NCI-H146 treated with DMSO at 0.1 percent for 48 hours (cell line): ENCODE measurements around the gene STK24.
A peak's percentile ranks its signal among the peaks of the same experiment; 100 is the strongest.
"Not testable (repeated sequence)": the region's sequence is repeated elsewhere in the genome, so short reads cannot be mapped to it uniquely, and the experiment has no call there.

ENCODE experiments used
- DNase-seq: peaks from one replicate; lab custom pipeline; 2025; ENCODE audit not compliant: unreplicated experiment; lab: John Stamatoyannopoulos, UW

STK24 gene

DNA sequence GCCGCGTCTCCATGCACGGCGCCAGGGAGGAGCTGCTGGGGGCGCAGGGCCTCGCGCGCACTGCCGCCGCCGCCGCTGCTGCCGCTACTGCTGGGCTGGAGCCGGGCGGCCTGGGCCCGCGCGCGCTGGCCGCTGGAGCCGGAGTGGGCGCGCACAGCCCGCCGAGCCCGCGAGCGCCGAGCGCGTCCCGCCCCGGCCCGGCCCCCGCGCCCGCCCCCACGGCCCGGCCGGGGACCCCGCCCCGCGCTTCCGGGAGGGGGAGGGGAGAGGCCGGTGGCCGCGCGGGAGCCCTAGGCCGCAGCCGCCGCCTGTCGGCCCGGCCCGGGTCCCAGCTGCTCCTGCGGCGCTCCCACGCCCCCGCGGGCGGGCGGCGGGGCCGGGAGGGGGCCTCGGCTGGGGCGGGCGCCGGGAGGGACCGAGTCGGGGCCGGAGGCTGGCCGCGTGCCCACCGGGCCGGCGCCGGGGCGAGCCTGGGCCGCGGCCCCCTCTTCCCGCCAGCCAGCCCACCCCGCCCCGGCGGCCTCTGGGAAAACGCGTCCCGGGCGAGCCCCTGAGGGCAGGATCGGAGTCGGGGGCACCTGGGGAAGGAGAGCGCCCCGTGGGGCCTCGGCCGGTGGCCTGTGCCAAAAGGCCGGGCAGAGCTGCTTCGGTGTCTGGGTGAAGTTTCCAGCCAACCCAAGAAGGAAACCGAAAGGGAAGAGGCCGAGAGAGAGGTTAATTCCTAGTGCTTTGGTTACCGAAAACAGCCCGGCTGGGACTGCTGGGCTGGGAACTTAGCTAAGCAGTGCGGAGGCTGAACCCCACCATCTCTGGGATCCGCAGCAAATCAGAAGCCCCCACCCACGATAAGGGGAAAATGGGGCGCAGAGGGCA is at the start of gene STK24:
STK24 (minus strand) TSS at position 145 of the 873 bp plus-strand sequence. CDS start 321 bp downstream, outside the sequence.
- peak; percentile 32 for DNase-seq

DNA sequence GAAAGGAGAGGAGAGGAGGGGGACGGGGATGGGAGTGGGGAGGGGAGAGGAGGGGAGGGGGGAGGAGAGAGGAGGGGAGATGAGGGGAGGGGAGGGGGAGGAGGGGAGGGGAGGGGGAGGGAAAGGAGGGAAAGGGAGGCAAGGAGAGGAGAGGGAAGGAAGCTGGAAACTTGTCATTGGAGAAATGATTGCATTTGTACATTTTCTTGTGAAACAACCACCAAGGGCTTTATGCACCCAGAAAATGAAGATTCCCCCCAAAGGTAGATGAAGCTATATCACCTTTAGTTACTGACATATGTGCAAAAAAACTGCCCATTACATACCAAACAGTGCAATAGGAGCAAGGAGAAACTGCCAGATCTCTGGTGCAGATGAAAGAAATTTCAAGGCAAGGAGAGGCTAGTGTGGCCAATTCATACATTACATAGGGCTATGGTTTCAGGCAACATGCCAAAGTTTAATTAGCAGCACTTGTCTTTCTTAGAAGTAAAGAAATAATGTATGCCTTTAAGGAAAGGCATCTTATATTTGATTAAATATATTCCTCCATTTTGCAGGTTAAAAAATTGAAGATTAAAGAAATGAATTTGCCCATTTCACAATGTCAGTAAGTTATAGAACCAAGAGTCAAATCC is 49.5 kb upstream of the STK24 start:
- DNase-seq = no peak

DNA sequence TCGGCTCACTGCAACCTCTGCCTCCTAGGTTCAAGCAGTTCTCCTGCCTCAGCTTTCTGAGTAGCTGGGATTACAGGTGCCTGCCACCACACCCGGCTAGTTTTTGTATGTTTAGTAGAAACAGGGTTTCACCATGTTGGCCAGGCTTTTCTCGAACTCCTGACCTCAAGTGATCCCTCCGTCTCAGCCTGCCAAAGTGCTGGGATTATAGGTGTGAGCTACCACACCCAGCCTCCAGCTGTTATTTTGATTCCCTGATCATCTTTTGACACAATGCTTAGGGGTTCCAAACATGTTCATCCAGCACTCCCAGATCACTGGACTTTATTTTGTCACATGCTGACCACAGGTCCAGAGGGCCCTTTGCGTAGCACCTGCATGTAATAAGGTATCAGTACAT is 47.7 kb upstream of the STK24 start:
- not testable (repeated sequence) for DNase-seq

DNA sequence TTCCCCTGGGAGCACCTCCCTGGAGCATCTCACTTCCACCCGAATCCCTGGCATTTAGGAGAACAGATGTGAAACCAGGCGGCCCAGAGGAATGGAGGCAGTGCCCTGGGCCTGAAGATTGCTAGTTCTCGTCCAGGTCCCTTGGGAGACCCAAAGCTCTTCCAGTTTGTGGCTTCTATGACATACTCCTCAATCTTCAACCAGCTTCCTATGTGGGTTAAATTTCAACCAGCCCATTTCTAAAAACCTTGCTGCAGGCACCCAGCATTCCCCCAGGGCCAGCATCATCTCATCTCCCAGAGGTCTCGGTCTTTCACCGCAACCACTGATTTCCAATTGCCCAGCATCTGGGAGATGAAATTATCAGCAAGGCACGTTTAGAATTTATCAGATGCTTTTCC is 46.0 kb upstream of the STK24 start:
- DNase-seq = no peak

DNA sequence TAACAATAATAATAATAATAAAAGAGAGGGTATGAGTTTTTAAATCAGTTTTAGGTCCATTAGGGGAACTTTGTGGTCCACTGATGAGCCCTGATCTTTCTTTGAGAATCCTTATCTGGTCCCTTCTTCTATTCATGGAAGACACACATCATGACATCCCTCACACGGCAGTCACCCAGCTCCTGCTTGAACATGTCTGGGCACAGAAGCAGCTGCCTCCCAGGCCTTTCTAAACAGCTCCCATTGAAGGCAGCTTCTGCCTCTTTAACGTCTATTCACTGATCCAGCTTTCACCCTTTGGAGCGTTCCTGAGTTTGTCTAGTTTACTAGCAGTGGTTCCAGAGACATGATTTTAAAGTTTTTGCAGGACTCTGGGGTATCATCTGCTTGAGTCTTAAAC is 42.6 kb upstream of the STK24 start:
- no peak for DNase-seq

DNA sequence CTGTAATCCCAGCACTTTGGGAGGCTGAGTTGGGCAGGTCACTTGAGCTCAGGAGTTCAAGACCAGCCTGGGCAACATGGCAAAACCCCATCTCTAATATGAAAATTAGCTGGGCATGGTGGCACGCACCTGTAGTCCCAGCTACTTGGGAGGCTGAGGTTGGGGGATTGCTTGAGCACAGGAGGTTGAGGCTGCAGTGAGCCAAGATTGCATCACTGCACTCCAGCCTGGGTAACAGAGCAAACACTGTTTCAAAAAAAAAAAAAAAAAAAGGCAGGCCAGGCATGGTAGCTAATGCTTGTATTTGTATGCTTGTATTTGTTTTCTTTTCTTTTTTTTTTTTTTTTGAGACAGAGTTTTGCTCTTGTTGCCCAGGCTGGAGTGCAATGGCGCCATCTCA is 38.7 kb upstream of the STK24 start:
- not testable (repeated sequence) for DNase-seq

DNA sequence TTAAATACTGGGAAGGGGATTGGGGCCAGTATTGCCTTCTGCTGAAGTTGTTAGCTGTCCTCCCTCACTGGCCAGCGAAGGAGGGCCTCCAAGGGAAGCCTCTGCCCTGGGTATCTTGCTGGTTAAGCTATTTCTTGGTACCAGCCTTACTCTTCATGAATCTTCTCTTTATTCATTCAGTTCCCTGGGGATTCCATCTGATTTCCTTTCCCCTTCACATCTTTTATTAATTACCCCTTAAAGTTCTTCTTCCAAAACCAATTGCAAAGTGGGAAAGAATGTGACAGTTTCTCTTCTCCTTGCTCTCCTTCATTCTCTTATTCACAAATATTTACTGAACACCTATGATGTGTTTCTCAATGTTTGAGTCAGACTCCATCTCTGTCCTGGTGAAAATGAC is 36.7 kb upstream of the STK24 start:
- DNase-seq = no peak

DNA sequence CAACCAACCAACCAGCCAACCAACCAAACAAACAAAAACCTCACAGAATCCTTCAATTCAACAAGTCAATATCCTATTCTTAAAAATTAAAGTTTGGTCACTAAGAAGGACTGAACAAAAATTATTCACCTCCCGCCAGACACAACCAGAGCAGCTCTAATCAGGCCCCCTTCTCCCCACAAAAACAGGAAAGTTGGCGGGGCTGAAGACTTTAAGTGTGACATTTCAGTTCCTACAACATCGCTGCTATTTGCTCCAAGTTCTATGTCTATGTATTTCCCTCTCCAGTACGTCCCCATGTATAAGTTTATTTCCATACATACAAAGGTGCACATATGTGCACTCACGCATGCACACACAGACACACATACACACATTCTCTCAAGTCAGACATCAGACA is 32.8 kb upstream of the STK24 start:
- DNase-seq = no peak

DNA sequence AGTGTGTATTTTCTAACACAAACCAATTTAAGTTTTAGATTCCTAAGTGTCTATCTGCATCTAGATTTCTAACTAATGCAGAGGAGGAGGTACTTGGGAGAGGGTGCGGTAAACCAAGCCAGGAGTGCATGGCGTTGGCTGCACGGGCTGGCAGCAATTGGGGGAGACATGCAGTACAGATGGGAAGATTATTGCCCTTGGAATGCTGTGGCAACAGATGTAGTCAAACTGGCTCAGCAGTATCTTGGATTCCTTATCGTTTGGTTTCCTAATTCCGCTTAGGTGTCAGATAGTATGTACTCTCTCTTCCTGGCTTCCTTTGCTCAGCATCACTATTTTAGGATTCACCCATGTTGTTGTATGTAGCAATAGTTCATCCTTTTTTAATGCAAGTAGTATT is 29.4 kb upstream of the STK24 start:
- DNase-seq = no peak

DNA sequence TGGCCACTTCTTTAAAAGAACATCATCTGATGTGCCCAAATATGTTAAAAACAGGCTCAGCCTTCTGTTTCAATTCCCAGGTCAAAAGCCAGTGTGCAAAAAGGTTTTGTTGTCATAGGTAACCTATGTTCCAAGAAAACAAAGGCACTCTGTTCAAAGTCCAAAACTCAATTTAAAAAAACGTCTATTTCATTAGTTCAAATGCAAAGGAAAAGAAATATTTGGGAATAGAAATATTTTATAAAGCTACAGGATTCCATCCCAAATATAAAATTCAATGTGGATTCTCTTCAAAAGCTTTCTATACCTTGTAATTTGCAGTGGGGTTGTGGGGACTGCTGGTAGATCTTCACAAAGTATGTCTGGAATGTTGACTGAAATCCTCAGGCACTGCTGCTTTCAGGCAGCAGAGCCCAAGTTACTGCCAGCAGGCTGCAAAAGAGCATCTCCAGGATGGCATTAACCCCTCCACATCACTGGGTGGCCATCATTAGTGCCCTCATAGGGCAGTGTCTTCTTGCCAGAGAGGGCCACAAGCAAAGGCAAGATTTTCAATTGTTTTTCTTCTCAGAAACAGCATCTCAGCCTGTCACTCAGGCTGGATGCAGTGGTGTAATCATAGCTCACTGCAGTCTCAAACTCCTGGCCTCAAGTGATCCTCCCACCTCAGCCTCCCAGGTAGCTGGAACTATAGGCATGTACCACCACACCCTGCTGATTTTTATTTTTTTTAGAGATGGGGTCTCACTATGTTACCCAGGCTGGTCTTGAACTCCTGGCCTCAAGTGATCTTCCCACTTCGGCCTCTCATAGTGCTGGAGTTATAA is 22.8 kb upstream of the STK24 start:
- DNase-seq = no peak

DNA sequence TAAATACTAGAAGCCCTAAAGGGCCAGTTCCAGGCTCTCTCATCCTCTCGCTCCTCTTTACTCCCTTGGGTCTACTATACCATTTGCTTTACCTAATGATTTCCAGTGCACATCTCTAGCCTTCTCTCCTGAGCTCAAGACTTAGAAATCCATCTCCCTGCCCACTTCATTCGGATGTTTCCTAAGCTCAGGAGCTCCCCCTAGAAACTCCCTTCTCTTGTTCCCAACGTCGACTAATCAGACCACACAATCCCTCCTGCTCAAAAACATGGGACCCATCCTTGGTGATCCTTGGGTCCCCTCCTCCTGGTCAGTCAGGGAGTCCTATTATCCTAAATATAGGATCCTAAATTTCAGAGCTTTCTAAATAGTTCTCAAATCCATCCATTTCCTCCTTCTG is 21.1 kb upstream of the STK24 start:
- DNase-seq = no peak

DNA sequence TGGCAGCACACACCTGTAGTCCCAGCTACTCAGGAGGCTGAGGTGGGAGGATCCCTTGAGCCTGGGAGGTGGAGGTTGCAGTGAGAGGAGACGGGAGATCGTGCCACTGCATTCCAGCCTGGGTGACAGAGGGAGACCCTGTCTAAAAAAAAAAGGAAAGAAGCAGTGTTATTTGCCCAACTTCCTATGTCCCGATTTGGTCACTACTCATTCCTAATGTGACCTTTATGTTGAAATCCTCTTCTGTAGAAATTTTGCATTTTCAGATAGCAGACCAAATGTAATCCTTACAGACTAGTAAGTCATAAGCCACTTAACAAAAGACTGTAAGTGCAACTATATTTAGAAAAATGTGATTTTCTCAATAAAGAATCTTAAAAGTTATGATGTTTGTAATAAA is 18.2 kb upstream of the STK24 start:
- DNase-seq = no peak

DNA sequence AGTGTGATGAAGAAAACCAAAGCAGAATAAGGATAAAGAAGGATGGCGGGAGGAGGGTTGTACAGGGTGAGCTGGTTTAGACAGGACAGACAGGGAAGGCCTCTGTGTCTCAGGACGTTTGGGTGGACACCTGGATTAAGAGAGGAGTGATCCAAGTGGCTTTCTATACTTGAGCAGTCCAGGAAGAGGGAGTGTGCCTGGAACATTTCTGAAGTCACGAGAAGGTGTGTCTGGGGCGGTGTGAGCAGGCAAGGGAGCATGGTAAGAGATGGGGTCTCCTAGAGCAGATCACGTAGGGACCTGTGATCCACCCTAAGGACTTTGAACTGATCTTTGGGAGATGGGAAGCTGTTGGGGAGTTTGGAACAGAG is 15.4 kb upstream of the STK24 start:
- DNase-seq = no peak

DNA sequence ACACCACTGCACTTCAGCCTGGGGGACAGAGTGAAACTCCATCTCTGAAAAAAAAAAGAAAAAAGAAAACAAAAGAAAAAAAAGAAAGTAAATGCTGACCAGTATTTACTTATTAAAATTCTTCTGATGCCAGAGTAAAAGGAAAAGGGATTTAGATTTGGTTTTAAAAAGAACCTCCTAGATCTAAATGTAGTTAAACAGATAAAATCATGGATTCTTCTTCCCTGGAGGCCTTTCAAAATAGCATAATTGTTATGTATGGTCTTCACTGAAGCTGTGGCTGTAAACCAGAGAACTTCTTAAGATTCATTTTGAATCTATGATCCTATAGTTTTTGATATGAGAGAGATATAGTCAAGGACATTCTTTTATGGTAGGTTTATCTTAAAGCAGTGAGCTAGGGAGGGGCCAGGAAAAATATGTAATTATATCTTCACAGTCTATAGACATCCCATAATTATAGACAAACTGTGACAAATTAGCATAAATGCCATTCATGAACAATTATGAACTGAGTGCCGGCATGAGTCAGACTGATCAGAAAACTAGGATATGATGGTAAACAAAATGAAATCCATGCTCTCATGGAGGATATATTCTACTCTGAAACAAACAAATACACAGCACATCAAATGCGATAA is 14.9 kb upstream of the STK24 start:
- no peak for DNase-seq

DNA sequence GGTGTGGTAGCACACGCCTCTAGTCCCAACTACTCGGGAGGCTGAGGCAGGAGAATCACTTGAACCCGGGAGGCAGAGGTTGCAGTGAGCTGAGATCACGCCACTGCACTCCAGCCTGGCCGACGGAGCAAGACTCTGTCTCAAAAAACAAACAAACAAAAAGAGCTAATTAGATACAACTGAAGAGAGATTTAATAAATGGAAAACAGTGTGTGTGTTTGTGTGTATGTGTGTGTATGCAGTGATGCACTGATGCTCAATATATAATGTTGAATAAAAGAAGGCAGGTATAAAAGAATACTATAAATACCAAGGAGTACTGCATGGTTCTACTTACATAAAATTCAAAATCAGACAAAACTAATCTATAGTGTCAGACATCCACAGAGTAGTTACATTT is 13.6 kb upstream of the STK24 start:
- not testable (repeated sequence) for DNase-seq

DNA sequence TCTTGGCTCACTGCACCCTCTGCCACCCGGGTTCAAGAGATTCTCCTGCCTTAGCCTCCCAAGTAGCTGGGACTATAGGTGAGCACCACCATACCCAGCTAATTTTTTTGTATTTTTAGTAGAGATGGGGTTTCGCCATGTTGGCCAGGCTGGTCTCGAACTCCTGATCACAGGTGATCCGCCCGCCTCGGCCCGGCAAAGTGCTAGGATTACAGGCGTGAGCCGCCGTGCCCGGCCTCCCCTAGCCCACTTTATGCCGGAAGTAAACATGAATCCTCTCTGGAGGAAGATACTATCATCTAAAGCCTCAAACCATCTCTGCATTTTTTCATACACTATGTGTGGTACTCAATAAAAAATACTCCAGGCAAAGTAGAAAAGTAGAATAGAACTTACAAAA is 12.6 kb upstream of the STK24 start:
- not testable (repeated sequence) for DNase-seq

DNA sequence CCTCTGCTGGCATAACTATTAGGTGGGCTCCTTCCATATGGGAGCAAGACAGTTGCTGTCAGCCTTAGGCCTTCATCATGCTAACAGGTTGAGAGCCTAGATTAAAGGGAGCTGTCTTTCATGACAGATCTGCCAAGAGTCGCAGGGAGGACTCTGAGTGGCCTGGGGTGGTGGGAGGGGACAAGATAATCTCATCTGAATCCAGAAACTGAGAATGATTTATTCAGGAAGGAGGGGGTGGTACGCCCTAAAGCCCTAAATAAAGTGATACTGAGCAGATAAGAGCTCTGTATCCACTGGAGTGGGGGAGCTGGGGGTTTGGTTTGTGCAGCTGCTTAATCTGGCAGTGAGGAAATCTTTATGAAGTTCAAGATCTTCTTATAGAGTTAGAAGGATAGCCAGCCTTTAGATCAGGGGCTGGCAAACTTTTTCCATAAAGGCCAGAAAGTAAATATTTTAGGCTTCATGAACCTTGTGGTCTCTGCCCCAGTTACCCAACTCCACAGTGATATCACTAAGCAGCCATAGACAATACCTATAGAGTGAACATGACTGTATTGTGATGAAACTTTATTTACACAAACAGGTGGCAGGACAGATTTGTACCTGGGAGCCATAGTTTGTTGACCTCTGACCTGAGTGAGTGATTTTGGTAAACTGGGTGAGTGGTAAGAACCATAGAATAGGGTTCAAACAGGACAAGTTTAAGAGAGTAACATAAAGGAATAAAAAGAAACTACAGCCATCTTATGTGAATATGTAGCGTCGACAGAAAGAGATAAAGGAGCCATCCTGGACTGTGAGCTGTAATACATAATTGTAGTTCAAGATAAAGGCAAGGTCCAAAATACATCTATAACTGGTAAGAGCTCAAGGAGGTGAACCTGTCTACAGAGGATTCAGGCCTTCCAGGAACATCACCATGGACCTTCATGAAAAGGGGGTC is 9.8 kb upstream of the STK24 start:
- DNase-seq = no peak

DNA sequence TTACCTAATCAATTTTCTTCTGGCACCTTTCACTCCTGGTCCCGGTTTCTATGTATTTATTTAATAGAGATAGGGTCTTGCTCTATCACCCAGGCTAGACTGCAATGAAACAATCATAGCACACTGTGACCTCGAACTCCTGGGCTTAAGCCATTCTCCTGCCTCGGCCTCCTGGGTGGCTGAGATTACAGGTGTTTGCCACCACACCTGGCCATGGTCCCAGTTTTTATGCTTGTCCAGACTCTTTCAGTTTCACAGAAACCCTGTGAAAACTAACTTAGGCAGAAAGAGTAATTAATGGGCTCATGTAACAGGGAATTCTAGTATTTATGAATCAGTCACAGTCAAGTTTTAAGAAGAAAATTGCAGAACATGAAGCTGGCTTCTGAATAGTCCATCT is 9.0 kb upstream of the STK24 start:
- no peak for DNase-seq

DNA sequence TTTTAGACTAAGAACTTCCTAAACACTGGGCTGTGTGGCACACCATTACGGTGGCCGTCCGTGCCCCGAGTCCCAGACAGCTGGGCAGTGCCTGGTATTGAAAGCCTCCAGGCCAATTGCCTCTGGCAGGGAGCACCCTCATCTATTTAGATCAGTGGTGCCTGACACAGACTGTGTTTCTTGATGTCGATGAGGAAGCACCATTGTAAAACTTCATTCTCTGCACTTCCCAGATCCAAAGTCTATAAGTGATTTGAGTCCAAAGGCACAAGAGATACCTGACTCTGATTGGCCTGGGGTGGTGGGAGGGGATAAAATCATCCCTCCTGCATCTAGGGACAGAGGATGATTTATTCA is 8.5 kb upstream of the STK24 start:
- DNase-seq = no peak

DNA sequence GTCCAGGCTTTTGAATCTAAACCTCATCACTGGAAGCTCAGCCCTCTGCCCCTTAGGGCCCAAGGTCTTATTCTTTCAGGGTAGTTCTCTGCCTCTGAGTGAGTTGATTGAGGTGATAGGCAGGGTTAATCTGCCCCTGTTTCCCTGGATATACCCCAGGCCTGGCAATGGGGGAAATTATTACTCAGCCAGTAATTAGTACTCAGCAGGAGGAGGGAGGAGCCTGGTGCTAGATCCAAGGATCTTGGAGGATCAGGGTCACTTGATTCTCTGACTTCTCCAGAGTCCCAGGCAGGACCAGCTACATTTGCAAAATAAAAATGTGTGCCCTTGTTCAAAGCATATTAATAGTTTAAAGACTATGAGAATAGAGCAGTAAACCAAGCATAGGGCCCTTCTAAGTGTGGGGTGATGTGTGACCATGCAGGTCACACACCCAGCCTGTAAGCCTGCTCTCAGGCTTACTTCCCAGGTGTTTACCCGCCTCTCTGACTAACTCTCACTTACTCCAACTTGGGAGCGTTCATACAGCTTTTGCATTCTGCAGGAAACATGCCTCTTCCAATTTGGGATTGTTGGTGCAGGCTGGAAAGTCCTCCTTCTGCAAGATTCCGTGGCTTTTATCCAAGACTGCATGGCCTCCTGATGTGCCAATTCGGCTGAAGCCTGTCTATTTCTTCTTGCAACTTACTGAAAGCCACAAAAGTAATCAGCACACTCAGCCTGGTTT is 7.9 kb upstream of the STK24 start:
- DNase-seq = no peak
